SK-N-SH (cell line): ENCODE results near the gene MKRN2. TPM values are rescaled to one million over a fixed set of nuclear protein-coding genes. Genes with fewer than 3 reads are reported as not detected.

Source experiments
- CTCF ChIA-PET: fragments of 300-600, 350-600 bp; formaldehyde crosslinking; extraction: SDS; loops from one replicate; lab custom pipeline; 2021; lab: Yijun Ruan, JAX
- POLR2A ChIA-PET: fragments of 350-600 bp; sonication (Branson Sonifier 250); formaldehyde crosslinking; extraction: SDS; loops from one replicate; lab custom pipeline; 2020; ENCODE audit warnings: antibody characterized with exemption, inconsistent platforms; lab: Yijun Ruan, JAX
- DNase-seq: peaks from one replicate; pipeline ENCODE4 v3.0.0; 2012
- H2AFZ ChIP-seq: fragments of 200-600 bp; sonication (generic); 2 replicates; pipeline ENCODE4 v1.8.1; 2016; ENCODE audit warnings: antibody characterized with exemption, mild to moderate bottlenecking, low read depth
- H3F3A ChIP-seq: fragments of 200-600 bp; sonication (generic); replicated peaks from 2 replicates; pipeline ENCODE3; 2016; ENCODE audit warnings: antibody characterized with exemption, mild to moderate bottlenecking; ENCODE audit not compliant: insufficient read depth
- H3K27ac ChIP-seq, 2 experiments: fragments of 200-500 bp in 1 of 2; fragments of 200-600 bp in 1 of 2; sonication (Bioruptor generic) in 1 of 2; sonication (generic), shearing (Covaris generic) in 1 of 2; 2 replicates each; pipeline versions ENCODE4 v1.5.1 to v1.6.1; 2014 to 2016; ENCODE audit warnings: low read depth in 2 of 2, inconsistent platforms in 1 of 2, low read length in 1 of 2, mild to moderate bottlenecking in 1 of 2, mixed read lengths in 1 of 2
- H3K27me3 ChIP-seq: fragments of 200-600 bp; sonication (generic), shearing (Covaris generic); 2 replicates; pipeline ENCODE4 v1.6.1; 2016; ENCODE audit warnings: mixed run types; ENCODE audit not compliant: insufficient read depth
- H3K36me3 ChIP-seq, 2 experiments: fragments of 200-500 bp in 1 of 2; fragments of 200-600 bp in 1 of 2; sonication (Bioruptor generic) in 1 of 2; sonication (generic) in 1 of 2; replicated peaks in 1 of 2; 2 replicates each; pipeline versions ENCODE3 to v1.5.1; 2014 to 2016; ENCODE audit warnings: low read length in 1 of 2, mild to moderate bottlenecking in 1 of 2; ENCODE audit not compliant: insufficient read depth in 2 of 2, control insufficient read depth in 1 of 2
- H3K4me1 ChIP-seq, 2 experiments: fragments of 200-500 bp in 1 of 2; fragments of 200-600 bp in 1 of 2; sonication (Bioruptor generic) in 1 of 2; sonication (generic), shearing (Covaris generic) in 1 of 2; 2 replicates each; pipeline versions ENCODE4 v1.5.1 to v1.6.1; 2014 to 2016; ENCODE audit warnings: low read depth in 1 of 2, low read length in 1 of 2, mixed run types in 1 of 2; ENCODE audit not compliant: insufficient read depth in 2 of 2, control insufficient read depth in 1 of 2
- H3K4me2 ChIP-seq: fragments of 200-600 bp; sonication (generic), shearing (Covaris generic); 2 replicates; pipeline ENCODE4 v1.6.1; 2017; ENCODE audit warnings: mixed run types
- H3K4me3 ChIP-seq, 2 experiments: fragments of 200-500 bp in 1 of 2; fragments of 200-600 bp in 1 of 2; sonication (Bioruptor generic) in 1 of 2; sonication (generic), shearing (Covaris generic) in 1 of 2; 2 replicates each; pipeline versions ENCODE4 v1.5.1 to v1.8.1; 2014 to 2016; ENCODE audit warnings: low read depth in 2 of 2, inconsistent platforms in 1 of 2, low read length in 1 of 2, mild to moderate bottlenecking in 1 of 2, mixed read lengths in 1 of 2, moderate library complexity in 1 of 2
- H3K79me2 ChIP-seq: fragments of 200-600 bp; sonication (generic); 2 replicates; pipeline ENCODE4 v1.8.1; 2017; ENCODE audit warnings: mild to moderate bottlenecking; ENCODE audit not compliant: insufficient read depth
- H3K9ac ChIP-seq: fragments of 200-600 bp; sonication (generic); 2 replicates; pipeline ENCODE4 v1.6.1; 2017; ENCODE audit warnings: mixed run types
- H3K9me2 ChIP-seq: fragments of 200-600 bp; sonication (generic); 2 replicates; pipeline ENCODE4 v1.6.1; 2017; ENCODE audit warnings: mixed run types
- H3K9me3 ChIP-seq: fragments of 200-600 bp; sonication (generic); 2 replicates; pipeline ENCODE4 v1.6.1; 2017; ENCODE audit warnings: mixed run types, mild to moderate bottlenecking, moderate library complexity
- H4K20me1 ChIP-seq: fragments of 200-600 bp; sonication (generic); 2 replicates; pipeline ENCODE4 v1.6.1; 2017; ENCODE audit warnings: mild to moderate bottlenecking, mixed run types; ENCODE audit not compliant: insufficient read depth
- CHD2 ChIP-seq: fragments of 150-350 bp; IDR thresholded peaks from 2 replicates; pipeline ENCODE4 v1.6.1; 2018; ENCODE audit warnings: low read length; ENCODE audit not compliant: partially characterized antibody
- EP300 ChIP-seq, 2 experiments: IDR thresholded peaks; 2 replicates each; pipeline versions ENCODE4 v1.4.0 to v1.6.1; 2012; ENCODE audit warnings: borderline replicate concordance in 1 of 2, low read depth in 1 of 2, low read length in 1 of 2
- EZH2phosphoT487 ChIP-seq: fragments of 200-600 bp; sonication (generic); IDR thresholded peaks from 2 replicates; pipeline ENCODE4 v1.6.1; 2017; ENCODE audit warnings: low read depth, mixed run types, mild to moderate bottlenecking, antibody characterized with exemption, moderate library complexity, borderline replicate concordance
- GATA2 ChIP-seq: sonication (generic); formaldehyde crosslinking; IDR thresholded peaks from 2 replicates; pipeline ENCODE4 v1.5.0; 2020; ENCODE audit warnings: mild to moderate bottlenecking, missing genetic modification reagents
- NFIC ChIP-seq: IDR thresholded peaks from 2 replicates; pipeline ENCODE4 v1.4.0; 2012; ENCODE audit warnings: borderline replicate concordance
- POLR2AphosphoS5 ChIP-seq: IDR thresholded peaks from 2 replicates; pipeline ENCODE4 v1.6.1; 2012; ENCODE audit warnings: low read depth, low read length
- SIN3A ChIP-seq: IDR thresholded peaks from 2 replicates; pipeline ENCODE4 v1.6.1; 2012; ENCODE audit warnings: low read depth, mild to moderate bottlenecking, low read length, moderate library complexity, borderline replicate concordance
- TEAD4 ChIP-seq: IDR thresholded peaks from 2 replicates; pipeline ENCODE4 v1.4.0; 2012; ENCODE audit warnings: mild to moderate bottlenecking, borderline replicate concordance; ENCODE audit not compliant: insufficient read depth
- YY1 ChIP-seq: IDR thresholded peaks from 2 replicates; pipeline ENCODE4 v1.4.0; 2012; ENCODE audit warnings: low read depth, mild to moderate bottlenecking
- WGBS: methylation state at CpG from one replicate; pipeline ENCODE4 v1.1.6; 2017; ENCODE audit warnings: low lambda C conversion rate; 5-methylcytosine and 5-hydroxymethylcytosine counted together
- polyA plus RNA-seq, 3 experiments: library from polyadenylated mRNA; depleted of rRNA; stranded (reverse); fragments of >200 nt; gene quantifications; 2 replicates each; pipeline ENCODE4 v1.2.3, GENCODE V29; 2012
- TF ChIP-seq, protein P1 (sequence below): fragments of 150-350 bp; IDR thresholded peaks from 2 replicates; pipeline ENCODE4 v1.6.1; 2017; ENCODE audit warnings: antibody characterized with exemption, low read length, low read depth, borderline replicate concordance
- TF ChIP-seq, protein P2 (sequence below): fragments of 200-600 bp; sonication (generic); IDR thresholded peaks from 2 replicates; pipeline ENCODE4 v1.6.1; 2017; ENCODE audit warnings: antibody characterized with exemption, mild to moderate bottlenecking, moderate library complexity
- TF ChIP-seq, protein P3 (sequence below): IDR thresholded peaks from 2 replicates; pipeline ENCODE4 v1.4.0; 2012; ENCODE audit warnings: low read depth
- TF ChIP-seq, protein P4 (sequence below): IDR thresholded peaks from 2 replicates; pipeline ENCODE4 v1.6.1; 2012; ENCODE audit warnings: mild to moderate bottlenecking, low read depth, low read length, moderate library complexity
- TF ChIP-seq, protein P5 (sequence below): IDR thresholded peaks from 2 replicates; pipeline ENCODE4; 2012
- TF ChIP-seq, protein P6 (sequence below): fragments of 150-350 bp; IDR thresholded peaks from 2 replicates; pipeline ENCODE4 v1.6.1; 2016; ENCODE audit warnings: mild to moderate bottlenecking, low read depth, low read length

The MKRN2 gene
- polyA plus RNA-seq, 1 of the 3 experiments (the other 2 are of a cell fraction), result 29.8 TPM

DNA sequence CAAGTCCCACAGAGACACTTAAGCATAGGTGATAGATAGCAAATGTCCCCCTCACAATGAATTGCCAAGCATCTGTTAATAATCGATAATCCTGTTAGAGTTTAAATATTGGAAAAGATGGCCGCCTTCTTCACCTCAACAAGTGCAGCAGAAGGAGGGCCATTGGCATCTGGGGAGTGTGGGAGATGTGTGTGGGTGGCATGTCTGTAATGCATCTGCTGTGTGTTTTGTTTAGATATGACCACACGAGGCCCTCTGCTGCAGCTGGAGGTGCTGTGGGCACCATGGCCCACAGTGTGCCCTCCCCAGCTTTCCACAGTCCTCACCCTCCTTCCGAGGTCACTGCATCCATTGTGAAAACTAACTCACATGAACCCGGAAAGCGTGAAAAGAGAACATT is 12.9 kb downstream of the MKRN2 start:
- H3K4me3 ChIP-seq, result no peak overlapping the region
- no peaks in the 10 kb centered on the region for H3K4me1 ChIP-seq
- no peaks in the 10 kb centered on the region for H3K27me3 ChIP-seq
- H4K20me1 ChIP-seq, result peaks cover 29% of the 10 kb centered on the region
- H3F3A ChIP-seq, result no peaks in the 10 kb centered on the region
- ChIA-PET POLR2A (no interaction called here), CTCF (interaction anchor here (0.6 to 1.1 kb wide), 2 partner anchors 9 to 146 kb away, joined by 3 to 10 read pairs; no protein-coding TSS in a partner anchor)
- no peak overlapping the region for H2AFZ ChIP-seq
- peaks cover 32 to 63% of the 10 kb centered on the region in 2 experiments for H3K36me3 ChIP-seq
- H3K9me3 ChIP-seq, result no peaks in the 10 kb centered on the region
- no peak overlapping the region for H3K9ac ChIP-seq
- H3K27ac ChIP-seq, result no peak overlapping the region
- WGBS, result 97% methylated on average over 6 of the region's 6 CpGs
- DNase-seq, result no peak
- H3K9me2 ChIP-seq, result no peaks in the 10 kb centered on the region
- TF ChIP-seq GATA2 (CRISPR knock-in tag) (no peak), EZH2phosphoT487 (no peak), EP300 (IDR thresholded peaks at IDR 0.05; ENCODE audit: borderline replicate concordance in 1 of 2, low read depth in 1 of 2, low read length in 1 of 2) (no peak), NFIC (no peak), TEAD4 (no peak), CHD2 (no peak), YY1 (no peak), SIN3A (no peak), POLR2AphosphoS5 (no peak)
- TF ChIP-seq, protein P1, sequence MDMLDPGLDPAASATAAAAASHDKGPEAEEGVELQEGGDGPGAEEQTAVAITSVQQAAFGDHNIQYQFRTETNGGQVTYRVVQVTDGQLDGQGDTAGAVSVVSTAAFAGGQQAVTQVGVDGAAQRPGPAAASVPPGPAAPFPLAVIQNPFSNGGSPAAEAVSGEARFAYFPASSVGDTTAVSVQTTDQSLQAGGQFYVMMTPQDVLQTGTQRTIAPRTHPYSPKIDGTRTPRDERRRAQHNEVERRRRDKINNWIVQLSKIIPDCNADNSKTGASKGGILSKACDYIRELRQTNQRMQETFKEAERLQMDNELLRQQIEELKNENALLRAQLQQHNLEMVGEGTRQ, result no peak
- TF ChIP-seq, protein P2, sequence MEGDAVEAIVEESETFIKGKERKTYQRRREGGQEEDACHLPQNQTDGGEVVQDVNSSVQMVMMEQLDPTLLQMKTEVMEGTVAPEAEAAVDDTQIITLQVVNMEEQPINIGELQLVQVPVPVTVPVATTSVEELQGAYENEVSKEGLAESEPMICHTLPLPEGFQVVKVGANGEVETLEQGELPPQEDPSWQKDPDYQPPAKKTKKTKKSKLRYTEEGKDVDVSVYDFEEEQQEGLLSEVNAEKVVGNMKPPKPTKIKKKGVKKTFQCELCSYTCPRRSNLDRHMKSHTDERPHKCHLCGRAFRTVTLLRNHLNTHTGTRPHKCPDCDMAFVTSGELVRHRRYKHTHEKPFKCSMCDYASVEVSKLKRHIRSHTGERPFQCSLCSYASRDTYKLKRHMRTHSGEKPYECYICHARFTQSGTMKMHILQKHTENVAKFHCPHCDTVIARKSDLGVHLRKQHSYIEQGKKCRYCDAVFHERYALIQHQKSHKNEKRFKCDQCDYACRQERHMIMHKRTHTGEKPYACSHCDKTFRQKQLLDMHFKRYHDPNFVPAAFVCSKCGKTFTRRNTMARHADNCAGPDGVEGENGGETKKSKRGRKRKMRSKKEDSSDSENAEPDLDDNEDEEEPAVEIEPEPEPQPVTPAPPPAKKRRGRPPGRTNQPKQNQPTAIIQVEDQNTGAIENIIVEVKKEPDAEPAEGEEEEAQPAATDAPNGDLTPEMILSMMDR, result no peak
- TF ChIP-seq, protein P3, sequence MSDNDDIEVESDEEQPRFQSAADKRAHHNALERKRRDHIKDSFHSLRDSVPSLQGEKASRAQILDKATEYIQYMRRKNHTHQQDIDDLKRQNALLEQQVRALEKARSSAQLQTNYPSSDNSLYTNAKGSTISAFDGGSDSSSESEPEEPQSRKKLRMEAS, result no peak
- TF ChIP-seq, protein P4, sequence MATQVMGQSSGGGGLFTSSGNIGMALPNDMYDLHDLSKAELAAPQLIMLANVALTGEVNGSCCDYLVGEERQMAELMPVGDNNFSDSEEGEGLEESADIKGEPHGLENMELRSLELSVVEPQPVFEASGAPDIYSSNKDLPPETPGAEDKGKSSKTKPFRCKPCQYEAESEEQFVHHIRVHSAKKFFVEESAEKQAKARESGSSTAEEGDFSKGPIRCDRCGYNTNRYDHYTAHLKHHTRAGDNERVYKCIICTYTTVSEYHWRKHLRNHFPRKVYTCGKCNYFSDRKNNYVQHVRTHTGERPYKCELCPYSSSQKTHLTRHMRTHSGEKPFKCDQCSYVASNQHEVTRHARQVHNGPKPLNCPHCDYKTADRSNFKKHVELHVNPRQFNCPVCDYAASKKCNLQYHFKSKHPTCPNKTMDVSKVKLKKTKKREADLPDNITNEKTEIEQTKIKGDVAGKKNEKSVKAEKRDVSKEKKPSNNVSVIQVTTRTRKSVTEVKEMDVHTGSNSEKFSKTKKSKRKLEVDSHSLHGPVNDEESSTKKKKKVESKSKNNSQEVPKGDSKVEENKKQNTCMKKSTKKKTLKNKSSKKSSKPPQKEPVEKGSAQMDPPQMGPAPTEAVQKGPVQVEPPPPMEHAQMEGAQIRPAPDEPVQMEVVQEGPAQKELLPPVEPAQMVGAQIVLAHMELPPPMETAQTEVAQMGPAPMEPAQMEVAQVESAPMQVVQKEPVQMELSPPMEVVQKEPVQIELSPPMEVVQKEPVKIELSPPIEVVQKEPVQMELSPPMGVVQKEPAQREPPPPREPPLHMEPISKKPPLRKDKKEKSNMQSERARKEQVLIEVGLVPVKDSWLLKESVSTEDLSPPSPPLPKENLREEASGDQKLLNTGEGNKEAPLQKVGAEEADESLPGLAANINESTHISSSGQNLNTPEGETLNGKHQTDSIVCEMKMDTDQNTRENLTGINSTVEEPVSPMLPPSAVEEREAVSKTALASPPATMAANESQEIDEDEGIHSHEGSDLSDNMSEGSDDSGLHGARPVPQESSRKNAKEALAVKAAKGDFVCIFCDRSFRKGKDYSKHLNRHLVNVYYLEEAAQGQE, result no peak
- TF ChIP-seq, protein P5, sequence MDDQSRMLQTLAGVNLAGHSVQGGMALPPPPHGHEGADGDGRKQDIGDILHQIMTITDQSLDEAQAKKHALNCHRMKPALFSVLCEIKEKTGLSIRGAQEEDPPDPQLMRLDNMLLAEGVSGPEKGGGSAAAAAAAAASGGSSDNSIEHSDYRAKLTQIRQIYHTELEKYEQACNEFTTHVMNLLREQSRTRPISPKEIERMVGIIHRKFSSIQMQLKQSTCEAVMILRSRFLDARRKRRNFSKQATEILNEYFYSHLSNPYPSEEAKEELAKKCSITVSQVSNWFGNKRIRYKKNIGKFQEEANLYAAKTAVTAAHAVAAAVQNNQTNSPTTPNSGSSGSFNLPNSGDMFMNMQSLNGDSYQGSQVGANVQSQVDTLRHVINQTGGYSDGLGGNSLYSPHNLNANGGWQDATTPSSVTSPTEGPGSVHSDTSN, result no peak
- TF ChIP-seq, protein P6, sequence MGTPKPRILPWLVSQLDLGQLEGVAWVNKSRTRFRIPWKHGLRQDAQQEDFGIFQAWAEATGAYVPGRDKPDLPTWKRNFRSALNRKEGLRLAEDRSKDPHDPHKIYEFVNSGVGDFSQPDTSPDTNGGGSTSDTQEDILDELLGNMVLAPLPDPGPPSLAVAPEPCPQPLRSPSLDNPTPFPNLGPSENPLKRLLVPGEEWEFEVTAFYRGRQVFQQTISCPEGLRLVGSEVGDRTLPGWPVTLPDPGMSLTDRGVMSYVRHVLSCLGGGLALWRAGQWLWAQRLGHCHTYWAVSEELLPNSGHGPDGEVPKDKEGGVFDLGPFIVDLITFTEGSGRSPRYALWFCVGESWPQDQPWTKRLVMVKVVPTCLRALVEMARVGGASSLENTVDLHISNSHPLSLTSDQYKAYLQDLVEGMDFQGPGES, result no peak
- H3K79me2 ChIP-seq, result peaks cover 47% of the 10 kb centered on the region
- no peak overlapping the region for H3K4me2 ChIP-seq
